Measurements from ENCODE around the gene PRKD2.

GRCh38 chr19:46715975-46716671 lies 791 bp downstream of the PRKD2 start:
- TF ChIP-seq POLR2A (IDR thresholded peaks at IDR 0.05; ENCODE audit: control extremely low read depth in 1 of 2, low read depth in 2 of 2, low read length in 2 of 2) (no peak), CHD2 (IDR thresholded peaks at IDR 0.05; ENCODE audit: low read length) (no peak), GABPA (IDR thresholded peaks at IDR 0.05; ENCODE audit: borderline replicate concordance, insufficient read depth, low read length) (no peak)

Data from H1 (cell line).